HCT116 (cell line): ENCODE measurements around the gene PTGIR. TPM values are rescaled to one million over a fixed set of nuclear protein-coding genes. Genes with fewer than 3 reads are reported as not detected.

Source experiments
- ATAC-seq: fragments of 200-7000 bp; cut with Tn5 transposase; 2 replicates; pipeline ENCODE4 v1.9.1; 2020; ENCODE audit warnings: mild to moderate bottlenecking, moderate library complexity
- BruUV-seq: library from RNA; stranded (reverse); fragments of 400-500 nt; replicated peaks from 2 replicates; lab custom pipeline; 2021; lab: Mats Ljungman, UMichigan
- CTCF ChIA-PET: fragments of 300-600 bp; sonication (Branson Sonifier 250); formaldehyde crosslinking; loops from one replicate; lab custom pipeline; 2021; ENCODE audit warnings: antibody characterized with exemption; lab: Charles Lee
- POLR2A ChIA-PET: fragments of 300-600, 350-600 bp; sonication (Branson Sonifier 250); formaldehyde crosslinking; loops from one replicate; lab custom pipeline; 2021; ENCODE audit warnings: antibody characterized with exemption; lab: Charles Lee
- RAD21 ChIA-PET, 2 experiments: fragments of 300-600 bp; sonication (Branson Sonifier 250); formaldehyde crosslinking; loops; one replicate each; lab custom pipeline; 2023; ENCODE audit warnings: low total read pairs in 2 of 2; ENCODE audit not compliant: uncharacterized antibody in 2 of 2, unreplicated experiment in 2 of 2, low non-redundant PET in 1 of 2; lab: Charles Lee
- DNase-seq: peaks from one replicate; pipeline ENCODE4 v3.0.0-alpha.2; 2010; ENCODE audit warnings: low read depth, low spot score
- H2AFZ ChIP-seq: fragments of 200-600 bp; shearing (Covaris generic), sonication (generic); 2 replicates; pipeline ENCODE4 v1.6.1; 2017; ENCODE audit warnings: low read depth, mixed run types, mixed read lengths, antibody characterized with exemption, low read length; ENCODE audit not compliant: poor library complexity, severe bottlenecking
- H3K27ac ChIP-seq: 2 replicates; pipeline ENCODE4 v1.5.1; 2012; ENCODE audit warnings: low read depth, low read length
- H3K27me3 ChIP-seq: fragments of 200-600 bp; sonication (generic); 2 replicates; pipeline ENCODE4 v1.6.1; 2016; ENCODE audit warnings: mixed run types, low read length, mixed read lengths; ENCODE audit not compliant: insufficient read depth
- H3K36me3 ChIP-seq, 2 experiments: fragments of 200-500 bp in 1 of 2; fragments of 200-600 bp in 1 of 2; sonication (Bioruptor generic) in 1 of 2; sonication (generic) in 1 of 2; 2 replicates each; pipeline versions ENCODE4 v1.5.1 to v1.6.1; 2014 to 2016; ENCODE audit warnings: low read length in 2 of 2, inconsistent platforms in 1 of 2, mixed read lengths in 1 of 2, mixed run types in 1 of 2; ENCODE audit not compliant: insufficient read depth in 2 of 2, control insufficient read depth in 1 of 2
- H3K4me1 ChIP-seq, 2 experiments: fragments of 200-600 bp in 1 of 2; sonication (generic) in 1 of 2; 2 replicates each; pipeline versions ENCODE4 v1.5.1 to v1.6.1; 2012 to 2017; ENCODE audit warnings: low read length in 2 of 2, inconsistent platforms in 1 of 2, mild to moderate bottlenecking in 1 of 2, mixed read lengths in 1 of 2, mixed run types in 1 of 2, moderate library complexity in 1 of 2; ENCODE audit not compliant: insufficient read depth in 2 of 2, control insufficient read depth in 1 of 2
- H3K4me2 ChIP-seq: fragments of 200-600 bp; sonication (generic); 2 replicates; pipeline ENCODE4 v1.6.1; 2017; ENCODE audit warnings: mixed run types, low read length, mixed read lengths
- H3K4me3 ChIP-seq, 2 experiments: fragments of 200-600 bp in 1 of 2; sonication (generic) in 1 of 2; replicated peaks in 1 of 2; 2 replicates each; pipeline ENCODE4 v1.5.1; 2011 to 2016; ENCODE audit warnings: low read length in 2 of 2, control low read depth in 1 of 2, low read depth in 1 of 2, mild to moderate bottlenecking in 1 of 2, mixed read lengths in 1 of 2, mixed run types in 1 of 2
- H3K79me2 ChIP-seq: fragments of 200-600 bp; sonication (generic); 2 replicates; pipeline ENCODE4 v1.6.1; 2017; ENCODE audit warnings: mild to moderate bottlenecking, mixed run types, low read length, moderate library complexity, mixed read lengths; ENCODE audit not compliant: insufficient read depth
- H3K9ac ChIP-seq: fragments of 200-600 bp; sonication (generic); 2 replicates; pipeline ENCODE4 v1.6.1; 2016; ENCODE audit warnings: low read length, mixed read lengths
- H3K9me2 ChIP-seq: fragments of 200-600 bp; sonication (generic), shearing (Covaris generic); 2 replicates; pipeline ENCODE4 v1.6.1; 2017; ENCODE audit warnings: mixed run types, mild to moderate bottlenecking, moderate library complexity; ENCODE audit not compliant: insufficient read depth
- H3K9me3 ChIP-seq, 2 experiments: fragments of 200-500 bp in 1 of 2; fragments of 200-600 bp in 1 of 2; sonication (Bioruptor generic) in 1 of 2; sonication (generic) in 1 of 2; 2 replicates each; pipeline ENCODE4 v1.6.1; 2014 to 2017; ENCODE audit warnings: low read length in 2 of 2, mixed read lengths in 2 of 2, inconsistent platforms in 1 of 2, low read depth in 1 of 2, mild to moderate bottlenecking in 1 of 2, mixed run types in 1 of 2, moderate library complexity in 1 of 2; ENCODE audit not compliant: control insufficient read depth in 1 of 2, insufficient read depth in 1 of 2
- H4K20me1 ChIP-seq: fragments of 200-600 bp; sonication (generic), shearing (Covaris generic); 2 replicates; pipeline ENCODE4 v1.6.1; 2017; ENCODE audit warnings: mixed run types, mild to moderate bottlenecking, moderate library complexity; ENCODE audit not compliant: insufficient read depth
- CBX3 ChIP-seq: IDR thresholded peaks from 2 replicates; pipeline ENCODE4 v1.6.1; 2012; ENCODE audit warnings: low read depth
- CEBPB ChIP-seq: IDR thresholded peaks from 2 replicates; pipeline ENCODE4 v1.6.1; 2012; ENCODE audit warnings: low read depth
- EGR1 ChIP-seq: IDR thresholded peaks from 2 replicates; pipeline ENCODE4 v1.6.1; 2012; ENCODE audit warnings: low read depth
- EZH2 ChIP-seq: fragments of 200-600 bp; sonication (generic); IDR thresholded peaks from 2 replicates; pipeline ENCODE4 v1.6.1; 2017; ENCODE audit warnings: antibody characterized with exemption, mixed run types
- FOSL1 ChIP-seq: IDR thresholded peaks from 2 replicates; pipeline ENCODE4 v1.6.1; 2012; ENCODE audit warnings: low read depth
- JUND ChIP-seq: IDR thresholded peaks from 2 replicates; pipeline ENCODE4 v1.6.1; 2012
- POLR2A ChIP-seq: IDR thresholded peaks from 2 replicates; pipeline ENCODE4 v1.7.0; 2011; ENCODE audit warnings: borderline replicate concordance; ENCODE audit not compliant: insufficient read depth, insufficient read length; ENCODE audit errors: extremely low read depth
- POLR2AphosphoS5 ChIP-seq: IDR thresholded peaks from 2 replicates; pipeline ENCODE4 v1.6.1; 2011; ENCODE audit warnings: mild to moderate bottlenecking, low read depth, low read length, moderate library complexity
- RAD21 ChIP-seq: IDR thresholded peaks from 2 replicates; pipeline ENCODE4 v1.6.1; 2012; ENCODE audit warnings: low read depth, mild to moderate bottlenecking
- SIN3A ChIP-seq: IDR thresholded peaks from 2 replicates; pipeline ENCODE4 v1.6.1; 2012; ENCODE audit warnings: low read depth
- SRF ChIP-seq: IDR thresholded peaks from 2 replicates; pipeline ENCODE4 v1.6.1; 2012; ENCODE audit warnings: low read depth
- ZNF274 ChIP-seq: fragments of 200-500 bp; sonication (Bioruptor generic); IDR thresholded peaks from 2 replicates; pipeline ENCODE4 v1.6.1; 2014; ENCODE audit warnings: mild to moderate bottlenecking, low read depth, low read length, inconsistent platforms
- intact Hi-C: fragments of 100-400 bp; cut with micrococcal nuclease; formaldehyde crosslinking; loops from 2 replicates; pipeline ENCODE4 v1.10.0; 2022
- total RNA-seq: library from RNA; stranded (reverse); gene quantifications from one replicate; pipeline ENCODE4 v1.2.1, GENCODE V29; 2021; ENCODE audit not compliant: unreplicated experiment
- TF ChIP-seq, protein P1 (sequence below): IDR thresholded peaks from 2 replicates; pipeline ENCODE4 v1.6.1; 2012
- TF ChIP-seq, protein P2 (sequence below), 3 experiments: fragments of 200-600 bp in 1 of 3; sonication (generic) in 1 of 3; IDR thresholded peaks in 2 of 3; conservative IDR thresholded peaks in 1 of 3; 2 replicates each; pipeline ENCODE4 v1.5.1; 2012 to 2017; ENCODE audit warnings: low read depth in 2 of 3, low read length in 2 of 3, antibody characterized with exemption in 1 of 3, borderline replicate concordance in 1 of 3, control low read depth in 1 of 3, mild to moderate bottlenecking in 1 of 3, mixed read lengths in 1 of 3, mixed run types in 1 of 3, moderate library complexity in 1 of 3; ENCODE audit not compliant: insufficient read depth in 1 of 3
- TF ChIP-seq, protein P3 (sequence below): IDR thresholded peaks from 2 replicates; pipeline ENCODE4 v1.6.1; 2012

PTGIR gene
- total RNA-seq, 1 experiment from 2014 or later, result not detected

DNA sequence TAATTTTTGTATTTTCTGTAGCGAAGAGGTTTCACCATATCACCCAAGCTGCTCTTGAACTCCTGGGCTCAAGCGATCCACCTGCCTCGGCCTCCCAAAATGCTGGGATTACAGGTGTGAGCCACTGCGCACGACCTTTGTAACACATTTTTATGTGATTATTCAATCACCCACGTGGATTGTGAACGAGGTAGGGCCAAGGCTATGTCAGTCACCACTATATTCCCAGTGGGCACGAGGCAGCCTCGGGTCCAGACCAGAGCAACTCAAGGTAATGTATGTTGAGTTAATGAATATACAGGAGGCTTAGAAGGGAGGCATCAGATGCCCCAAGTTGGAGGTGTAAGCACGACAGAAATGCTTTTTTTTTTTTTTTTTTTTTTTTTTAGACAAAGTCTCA, 8.9 kb downstream of the PTGIR start:
- POLR2A ChIA-PET, result no interaction called here
- RAD21 ChIA-PET, result interaction anchor here (1.4 to 2.8 kb wide), 3 partner anchors 46 kb away, joined by 9 to 19 read pairs (median 14); partner anchors contain the start of gene DACT3 (in 2 of the 2)

DNA sequence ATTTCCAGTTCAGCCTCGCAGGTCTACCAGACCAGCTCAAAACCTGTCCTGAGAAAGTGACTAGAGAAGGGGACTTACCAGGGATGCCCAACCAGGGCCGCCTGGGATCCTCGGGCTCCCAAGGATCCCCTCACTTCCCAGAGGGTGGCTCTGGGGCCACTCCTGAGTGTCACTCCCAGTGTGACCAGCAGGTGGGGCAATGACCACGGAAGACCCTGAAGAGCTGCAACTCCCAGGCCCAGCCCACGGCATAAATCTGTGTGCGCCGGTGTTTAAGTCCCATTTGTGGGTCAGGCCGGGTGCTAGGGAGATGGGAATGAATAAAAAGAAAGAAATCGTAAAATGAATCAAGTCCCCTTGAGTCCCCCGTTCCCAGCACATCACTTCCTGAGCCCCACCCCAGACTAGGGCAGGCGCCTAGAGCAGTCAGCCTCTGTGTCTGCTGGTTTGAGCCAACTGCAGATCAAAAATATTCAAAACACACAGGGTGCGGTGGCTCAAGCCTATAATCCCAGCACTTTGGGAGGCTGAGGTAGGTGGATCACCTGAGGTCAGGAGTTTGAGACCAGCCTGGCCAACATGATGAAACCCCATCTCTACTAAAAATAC, 10.7 kb downstream of the PTGIR start:
- Histone ChIP-seq H3K9me2 (no peaks in the 10 kb centered on the region), H4K20me1 (no peaks in the 10 kb centered on the region), H2AFZ (peak overlapping the region; percentile 58), H3K27ac (no peak overlapping the region), H3K4me1 (peaks cover 0 to 22% of the 10 kb centered on the region in 2 experiments; a peak in 3 of 4 replicates), H3K9ac (no peak overlapping the region), H3K9me3 (no peaks in the 10 kb centered on the region), H3K4me3 (no peak overlapping the region), H3K79me2 (no peaks in the 10 kb centered on the region), H3K27me3 (no peaks in the 10 kb centered on the region), H3K4me2 (peak overlapping the region; percentile 50), H3K36me3 (peaks cover 3% of the 10 kb centered on the region in 2 experiments; a peak in 1 of 4 replicates)
- intact Hi-C loops, result loop anchor here (1.0 to 10.0 kb wide), 2 partner anchors 48 to 111 kb away; no protein-coding TSS in a partner anchor
- TF ChIP-seq SRF (no peak), RAD21 (peak; percentile 87), ZNF274 (no peak), CEBPB (no peak), FOSL1 (no peak), POLR2AphosphoS5 (no peak), SIN3A (no peak), EZH2 (no peak), POLR2A (no peak)
- TF ChIP-seq, protein P1, sequence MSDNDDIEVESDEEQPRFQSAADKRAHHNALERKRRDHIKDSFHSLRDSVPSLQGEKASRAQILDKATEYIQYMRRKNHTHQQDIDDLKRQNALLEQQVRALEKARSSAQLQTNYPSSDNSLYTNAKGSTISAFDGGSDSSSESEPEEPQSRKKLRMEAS, result no peak
- TF ChIP-seq, protein P2, sequence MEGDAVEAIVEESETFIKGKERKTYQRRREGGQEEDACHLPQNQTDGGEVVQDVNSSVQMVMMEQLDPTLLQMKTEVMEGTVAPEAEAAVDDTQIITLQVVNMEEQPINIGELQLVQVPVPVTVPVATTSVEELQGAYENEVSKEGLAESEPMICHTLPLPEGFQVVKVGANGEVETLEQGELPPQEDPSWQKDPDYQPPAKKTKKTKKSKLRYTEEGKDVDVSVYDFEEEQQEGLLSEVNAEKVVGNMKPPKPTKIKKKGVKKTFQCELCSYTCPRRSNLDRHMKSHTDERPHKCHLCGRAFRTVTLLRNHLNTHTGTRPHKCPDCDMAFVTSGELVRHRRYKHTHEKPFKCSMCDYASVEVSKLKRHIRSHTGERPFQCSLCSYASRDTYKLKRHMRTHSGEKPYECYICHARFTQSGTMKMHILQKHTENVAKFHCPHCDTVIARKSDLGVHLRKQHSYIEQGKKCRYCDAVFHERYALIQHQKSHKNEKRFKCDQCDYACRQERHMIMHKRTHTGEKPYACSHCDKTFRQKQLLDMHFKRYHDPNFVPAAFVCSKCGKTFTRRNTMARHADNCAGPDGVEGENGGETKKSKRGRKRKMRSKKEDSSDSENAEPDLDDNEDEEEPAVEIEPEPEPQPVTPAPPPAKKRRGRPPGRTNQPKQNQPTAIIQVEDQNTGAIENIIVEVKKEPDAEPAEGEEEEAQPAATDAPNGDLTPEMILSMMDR (IDR thresholded peaks at IDR 0.05 in 2 of 3, conservative IDR thresholded peaks at IDR 0.05 in 1 of 3; ENCODE audit: borderline replicate concordance in 1 of 3, insufficient read depth in 1 of 3, low read depth in 2 of 3, low read length in 2 of 3), result peak; percentile 86 to 90 (median 87)
- TF ChIP-seq, protein P3, sequence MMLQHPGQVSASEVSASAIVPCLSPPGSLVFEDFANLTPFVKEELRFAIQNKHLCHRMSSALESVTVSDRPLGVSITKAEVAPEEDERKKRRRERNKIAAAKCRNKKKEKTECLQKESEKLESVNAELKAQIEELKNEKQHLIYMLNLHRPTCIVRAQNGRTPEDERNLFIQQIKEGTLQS, result no peak
- peak; percentile 91 for ATAC-seq
- RAD21 ChIA-PET, result interaction anchor here (0.6 to 2.4 kb wide), 3 partner anchors 47 to 79 kb away, joined by 4 to 14 read pairs (median 8); partner anchors contain the start of gene DACT3 (in 1 of the 2)
- no TSS peak for BruUV-seq
- DNase-seq, result peak; percentile 63
- CTCF ChIA-PET, result interaction anchor here (0.6 to 7.7 kb wide), 19 partner anchors 9 to 597 kb away, joined by 3 to 217 read pairs (median 4); partner anchors contain the start of genes CALM3, DACT3 and PTGIR
- POLR2A ChIA-PET, result interaction anchor here (1.8 to 1.9 kb wide), 2 partner anchors 14 to 47 kb away, joined by 7 to 9 read pairs; partner anchors contain the start of genes CALM3 and DACT3

More for the DNA sequence above, 8.9 kb downstream of the PTGIR start:
- no peak overlapping the region for H3K27ac ChIP-seq
- ATAC-seq, result no peak
- H2AFZ ChIP-seq, result no peak overlapping the region
- no peaks in the 10 kb centered on the region for H3K9me3 ChIP-seq
- H3K9me2 ChIP-seq, result no peaks in the 10 kb centered on the region
- intact Hi-C loops, result loop anchor here (10.0 kb wide), 1 partner anchor 109 kb away; no protein-coding TSS in a partner anchor
- no peak overlapping the region for H3K4me3 ChIP-seq
- no TSS peak for BruUV-seq
- H3K4me1 ChIP-seq, result peaks cover 0 to 26% of the 10 kb centered on the region in 2 experiments; a peak in 3 of 4 replicates
- CTCF ChIA-PET, result interaction anchor here (1.0 to 7.7 kb wide), 4 partner anchors 7 to 138 kb away, joined by 3 to 217 read pairs (median 8); partner anchors contain the start of genes DACT3 and PTGIR
- TF ChIP-seq POLR2A (no peak), ZNF274 (no peak), SRF (no peak), CBX3 (no peak), EZH2 (no peak), JUND (no peak), EGR1 (no peak)
- TF ChIP-seq, protein P3, result no peak
- no peaks in the 10 kb centered on the region for H3K36me3 ChIP-seq
- H3K9ac ChIP-seq, result no peak overlapping the region
- no peaks in the 10 kb centered on the region for H3K79me2 ChIP-seq
- no peak for DNase-seq
- H3K27me3 ChIP-seq, result no peaks in the 10 kb centered on the region
- H3K4me2 ChIP-seq, result no peak overlapping the region; the same call in 1 of the 2 replicates
- no peaks in the 10 kb centered on the region for H4K20me1 ChIP-seq
